HEK293 (cell line): ENCODE results near the gene IPCEF1.

Experiments
- CTCF ChIA-PET: fragments of 350-600 bp; formaldehyde crosslinking; extraction: SDS; loops from one replicate; lab custom pipeline; 2021; ENCODE audit warnings: antibody characterized with exemption; lab: Yijun Ruan, JAX
- POLR2A ChIA-PET: fragments of 300-600 bp; formaldehyde crosslinking; extraction: SDS; loops from one replicate; lab custom pipeline; 2020; ENCODE audit warnings: antibody characterized with exemption, inconsistent platforms; lab: Yijun Ruan, JAX
- H3K27ac ChIP-seq: fragments of 200-500 bp; sonication (Bioruptor generic); 2 replicates; pipeline ENCODE4 v1.5.1; 2014; ENCODE audit warnings: low read depth, low read length, control low read depth, inconsistent platforms; ENCODE audit errors: extremely low read depth
- H3K36me3 ChIP-seq, 2 experiments: fragments of 200-500 bp in 1 of 2; sonication (Bioruptor generic) in 1 of 2; 1 replicate in 1 of 2; 2 replicates in 1 of 2; pipeline ENCODE4 v1.5.1; 2014 to 2017; ENCODE audit warnings: inconsistent platforms in 2 of 2, low read length in 2 of 2; ENCODE audit not compliant: control insufficient read depth in 2 of 2, insufficient read depth in 1 of 2
- H3K4me1 ChIP-seq: fragments of 200-500 bp; sonication (Bioruptor generic); 2 replicates; pipeline ENCODE4 v1.5.1; 2014; ENCODE audit warnings: mild to moderate bottlenecking, low read length, inconsistent platforms; ENCODE audit not compliant: control insufficient read depth, insufficient read depth
- H3K4me3 ChIP-seq: 2 replicates; pipeline ENCODE4 v1.5.1; 2011; ENCODE audit warnings: low read depth, mild to moderate bottlenecking, control low read depth, low read length, moderate library complexity
- H3K9me3 ChIP-seq: fragments of 200-500 bp; sonication (Bioruptor generic); 2 replicates; pipeline ENCODE4 v1.5.1; 2014; ENCODE audit warnings: low read depth, low read length, inconsistent platforms; ENCODE audit not compliant: control insufficient read depth, insufficient read depth
- BCL11A ChIP-seq: fragments of 450-650 bp; formaldehyde crosslinking; IDR thresholded peaks from 2 replicates; pipeline ENCODE4 v1.5.1; 2016; ENCODE audit warnings: low read depth, missing biosample characterization, missing genetic modification characterization
- ELK4 ChIP-seq: IDR thresholded peaks from 2 replicates; pipeline ENCODE4 v1.6.1; 2011; ENCODE audit warnings: mild to moderate bottlenecking, low read depth, low read length, borderline replicate concordance
- GLIS1 ChIP-seq: fragments of 450-650 bp; formaldehyde crosslinking; IDR thresholded peaks from 2 replicates; pipeline ENCODE4 v1.5.1; 2016; ENCODE audit warnings: missing biosample characterization, missing genetic modification characterization
- HOXD13 ChIP-seq: sonication (generic); formaldehyde crosslinking; IDR thresholded peaks from 2 replicates; pipeline ENCODE4 v1.8.0; 2022; ENCODE audit warnings: missing genetic modification reagents, borderline replicate concordance
- IKZF3 ChIP-seq: fragments of 450-650 bp; IDR thresholded peaks from 2 replicates; pipeline ENCODE4 v1.5.0; 2018; ENCODE audit warnings: missing biosample characterization, mild to moderate bottlenecking, missing genetic modification characterization, moderate library complexity
- KLF1 ChIP-seq: fragments of 450-650 bp; formaldehyde crosslinking; IDR thresholded peaks from 2 replicates; pipeline ENCODE4 v1.5.1; 2016; ENCODE audit warnings: missing biosample characterization, missing genetic modification characterization
- KLF7 ChIP-seq: fragments of 450-650 bp; formaldehyde crosslinking; IDR thresholded peaks from 2 replicates; pipeline ENCODE4 v1.5.1; 2016; ENCODE audit warnings: missing biosample characterization, missing genetic modification characterization, borderline replicate concordance
- RBAK ChIP-seq: fragments of 450-650 bp; formaldehyde crosslinking; IDR thresholded peaks from 2 replicates; pipeline ENCODE4 v1.5.1; 2016; ENCODE audit warnings: missing biosample characterization, missing genetic modification characterization
- ZBTB21 ChIP-seq: fragments of 450-650 bp; formaldehyde crosslinking; IDR thresholded peaks from 2 replicates; pipeline ENCODE4 v1.5.1; 2017; ENCODE audit warnings: missing biosample characterization, missing genetic modification characterization
- ZBTB7A ChIP-seq: fragments of 450-650 bp; formaldehyde crosslinking; IDR thresholded peaks from 2 replicates; pipeline ENCODE4 v1.5.1; 2016; ENCODE audit warnings: low read depth, missing biosample characterization, missing genetic modification characterization
- ZFP3 ChIP-seq: fragments of 450-650 bp; formaldehyde crosslinking; IDR thresholded peaks from 2 replicates; pipeline ENCODE4 v1.5.1; 2016; ENCODE audit warnings: low read depth, missing biosample characterization, missing genetic modification characterization
- ZFP69B ChIP-seq: fragments of 450-650 bp; formaldehyde crosslinking; IDR thresholded peaks from 2 replicates; pipeline ENCODE4 v1.5.1; 2016; ENCODE audit warnings: missing biosample characterization, missing genetic modification characterization
- ZNF121 ChIP-seq: fragments of 450-650 bp; formaldehyde crosslinking; IDR thresholded peaks from 2 replicates; pipeline ENCODE4 v1.5.1; 2016; ENCODE audit warnings: missing biosample characterization, missing genetic modification characterization
- ZNF174 ChIP-seq: fragments of 450-650 bp; formaldehyde crosslinking; IDR thresholded peaks from 2 replicates; pipeline ENCODE4 v1.5.0; 2017; ENCODE audit warnings: missing biosample characterization, mild to moderate bottlenecking, missing genetic modification characterization
- ZNF19 ChIP-seq: fragments of 450-650 bp; formaldehyde crosslinking; IDR thresholded peaks from 2 replicates; pipeline ENCODE4; 2016; ENCODE audit warnings: missing biosample characterization, missing genetic modification characterization, low read depth
- ZNF214 ChIP-seq: fragments of 450-650 bp; formaldehyde crosslinking; IDR thresholded peaks from 2 replicates; pipeline ENCODE4 v1.5.1; 2017; ENCODE audit warnings: missing biosample characterization, mild to moderate bottlenecking, missing genetic modification characterization, borderline replicate concordance
- ZNF221 ChIP-seq: fragments of 450-650 bp; formaldehyde crosslinking; IDR thresholded peaks from 2 replicates; pipeline ENCODE4 v1.5.1; 2017; ENCODE audit warnings: missing biosample characterization, missing genetic modification characterization, borderline replicate concordance
- ZNF239 ChIP-seq: fragments of 450-650 bp; formaldehyde crosslinking; IDR thresholded peaks from 2 replicates; pipeline ENCODE4 v1.5.1; 2016; ENCODE audit warnings: missing biosample characterization, missing genetic modification characterization
- ZNF292 ChIP-seq: fragments of 450-650 bp; formaldehyde crosslinking; IDR thresholded peaks from 2 replicates; pipeline ENCODE4 v1.5.1; 2016; ENCODE audit warnings: low read depth, missing biosample characterization, missing genetic modification characterization, borderline replicate concordance
- ZNF37A ChIP-seq: fragments of 450-650 bp; IDR thresholded peaks from 2 replicates; pipeline ENCODE4 v1.5.1; 2018; ENCODE audit warnings: missing biosample characterization, missing genetic modification characterization
- ZNF404 ChIP-seq: fragments of 450-650 bp; formaldehyde crosslinking; IDR thresholded peaks from 2 replicates; pipeline ENCODE4 v1.5.1; 2017; ENCODE audit warnings: missing biosample characterization, missing genetic modification characterization
- ZNF501 ChIP-seq: fragments of 450-650 bp; formaldehyde crosslinking; IDR thresholded peaks from 2 replicates; pipeline ENCODE4 v1.5.1; 2016; ENCODE audit warnings: missing biosample characterization, missing genetic modification characterization
- ZNF510 ChIP-seq: fragments of 450-650 bp; formaldehyde crosslinking; IDR thresholded peaks from 2 replicates; pipeline ENCODE4 v1.5.1; 2018; ENCODE audit warnings: mild to moderate bottlenecking, missing genetic modification characterization, missing biosample characterization; ENCODE audit not compliant: insufficient replicate concordance
- ZNF555 ChIP-seq: fragments of 450-650 bp; formaldehyde crosslinking; conservative IDR thresholded peaks from 2 replicates; pipeline ENCODE4 v1.5.1; 2017; ENCODE audit warnings: missing biosample characterization, mild to moderate bottlenecking, missing genetic modification characterization, inconsistent platforms
- ZNF560 ChIP-seq: fragments of 450-650 bp; formaldehyde crosslinking; IDR thresholded peaks from 2 replicates; pipeline ENCODE4 v1.5.1; 2017; ENCODE audit warnings: missing biosample characterization, missing genetic modification characterization, borderline replicate concordance
- ZNF561 ChIP-seq: fragments of 450-650 bp; IDR thresholded peaks from 2 replicates; pipeline ENCODE4 v1.5.1; 2018; ENCODE audit warnings: missing biosample characterization, missing genetic modification characterization, borderline replicate concordance
- ZNF580 ChIP-seq: fragments of 450-650 bp; formaldehyde crosslinking; IDR thresholded peaks from 2 replicates; pipeline ENCODE4 v1.5.1; 2016; ENCODE audit warnings: missing biosample characterization, missing genetic modification characterization
- ZNF621 ChIP-seq: fragments of 450-650 bp; formaldehyde crosslinking; IDR thresholded peaks from 2 replicates; pipeline ENCODE4 v1.5.1; 2017; ENCODE audit warnings: missing biosample characterization, missing genetic modification characterization
- ZNF639 ChIP-seq: fragments of 450-650 bp; formaldehyde crosslinking; IDR thresholded peaks from 2 replicates; pipeline ENCODE4 v1.5.1; 2016; ENCODE audit warnings: missing biosample characterization, missing genetic modification characterization
- ZNF660 ChIP-seq: fragments of 450-650 bp; IDR thresholded peaks from 2 replicates; pipeline ENCODE4 v1.5.1; 2018; ENCODE audit warnings: missing biosample characterization, mild to moderate bottlenecking, missing genetic modification characterization
- ZNF701 ChIP-seq: fragments of 450-650 bp; formaldehyde crosslinking; IDR thresholded peaks from 2 replicates; pipeline ENCODE4 v1.5.1; 2016; ENCODE audit warnings: missing biosample characterization, missing genetic modification characterization
- ZNF776 ChIP-seq: fragments of 450-650 bp; formaldehyde crosslinking; IDR thresholded peaks from 2 replicates; pipeline ENCODE4 v1.5.0; 2017; ENCODE audit warnings: missing biosample characterization, missing genetic modification characterization, borderline replicate concordance
- ZNF791 ChIP-seq: fragments of 450-650 bp; formaldehyde crosslinking; IDR thresholded peaks from 2 replicates; pipeline ENCODE4 v1.5.1; 2016; ENCODE audit warnings: missing biosample characterization, missing genetic modification characterization
- ZXDB ChIP-seq: fragments of 450-650 bp; formaldehyde crosslinking; IDR thresholded peaks from 2 replicates; pipeline ENCODE4 v1.5.1; 2016; ENCODE audit warnings: missing biosample characterization, missing genetic modification characterization
- TF ChIP-seq, protein P1 (sequence below): fragments of 450-650 bp; formaldehyde crosslinking; IDR thresholded peaks from 2 replicates; pipeline ENCODE4 v1.5.1; 2016; ENCODE audit warnings: missing biosample characterization, missing genetic modification characterization

IPCEF1 gene

DNA sequence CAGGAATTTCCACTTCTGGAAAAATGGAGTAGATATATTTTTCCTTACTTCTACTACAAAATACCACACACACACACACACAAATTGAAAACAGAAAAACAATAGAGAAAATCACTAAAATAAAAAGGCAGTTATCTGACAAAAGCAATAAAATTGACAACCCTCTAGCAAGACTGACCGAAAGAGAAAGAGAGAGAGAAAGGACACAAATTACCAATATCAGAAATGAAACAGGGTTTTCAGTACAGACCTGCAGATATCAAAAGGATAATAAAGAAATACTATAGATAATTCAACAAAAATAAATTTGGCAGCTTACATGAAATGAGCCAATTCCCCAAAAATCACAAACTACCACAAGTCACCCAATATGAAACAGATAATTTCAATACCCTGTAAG lies 212.8 kb downstream of the IPCEF1 start:
- CTCF ChIA-PET = no interaction called here
- TF ChIP-seq ZNF580 (tag by site-specific recombination) (no peak), IKZF3 (tag by site-specific recombination) (no peak), ZNF555 (tag by site-specific recombination) (no peak), ZNF791 (tag by site-specific recombination) (no peak), ZNF701 (tag by site-specific recombination) (no peak), HOXD13 (no peak), ZNF121 (no peak), ZNF510 (no peak), BCL11A (tag by site-specific recombination) (no peak), ZNF660 (tag by site-specific recombination) (no peak), ZFP69B (no peak), ZNF404 (tag by site-specific recombination) (no peak), ZNF221 (no peak), ZNF239 (tag by site-specific recombination) (no peak), ZXDB (no peak), KLF1 (tag by site-specific recombination) (no peak), ZNF214 (tag by site-specific recombination) (no peak), ZNF560 (no peak), ZNF639 (tag by site-specific recombination) (no peak)
- TF ChIP-seq, protein P1, sequence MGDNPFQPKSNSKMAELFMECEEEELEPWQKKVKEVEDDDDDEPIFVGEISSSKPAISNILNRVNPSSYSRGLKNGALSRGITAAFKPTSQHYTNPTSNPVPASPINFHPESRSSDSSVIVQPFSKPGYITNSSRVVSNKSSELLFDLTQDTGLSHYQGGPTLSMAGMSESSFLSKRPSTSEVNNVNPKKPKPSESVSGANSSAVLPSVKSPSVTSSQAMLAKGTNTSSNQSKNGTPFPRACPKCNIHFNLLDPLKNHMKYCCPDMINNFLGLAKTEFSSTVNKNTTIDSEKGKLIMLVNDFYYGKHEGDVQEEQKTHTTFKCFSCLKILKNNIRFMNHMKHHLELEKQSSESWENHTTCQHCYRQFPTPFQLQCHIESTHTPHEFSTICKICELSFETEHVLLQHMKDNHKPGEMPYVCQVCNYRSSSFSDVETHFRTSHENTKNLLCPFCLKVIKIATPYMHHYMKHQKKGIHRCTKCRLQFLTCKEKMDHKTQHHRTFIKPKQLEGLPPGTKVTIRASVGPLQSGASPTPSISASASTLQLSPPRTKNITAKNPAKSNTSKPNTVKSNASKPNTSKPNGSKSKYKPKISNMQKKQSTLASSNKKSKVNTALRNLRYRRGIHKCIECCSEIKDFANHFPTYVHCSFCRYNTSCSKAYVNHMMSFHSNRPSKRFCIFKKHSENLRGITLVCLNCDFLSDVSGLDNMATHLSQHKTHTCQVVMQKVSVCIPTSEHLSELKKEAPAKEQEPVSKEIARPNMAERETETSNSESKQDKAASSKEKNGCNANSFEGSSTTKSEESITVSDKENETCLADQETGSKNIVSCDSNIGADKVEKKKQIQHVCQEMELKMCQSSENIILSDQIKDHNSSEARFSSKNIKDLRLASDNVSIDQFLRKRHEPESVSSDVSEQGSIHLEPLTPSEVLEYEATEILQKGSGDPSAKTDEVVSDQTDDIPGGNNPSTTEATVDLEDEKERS = no peak
- H3K36me3 ChIP-seq = no peaks in the 10 kb centered on the region
- no peak overlapping the region for H3K27ac ChIP-seq
- no peaks in the 10 kb centered on the region for H3K9me3 ChIP-seq
- H3K4me1 ChIP-seq = no peaks in the 10 kb centered on the region
- no peak overlapping the region for H3K4me3 ChIP-seq
- POLR2A ChIA-PET = no interaction called here

- Histone ChIP-seq H3K27ac (no peak overlapping the region), H3K4me1 (no peaks in the 10 kb centered on the region), H3K36me3 (no peaks in the 10 kb centered on the region), H3K9me3 (no peaks in the 10 kb centered on the region), H3K4me3 (no peak overlapping the region)
- ChIA-PET POLR2A (no interaction called here), CTCF (interaction anchor here (0.6 kb wide), 1 partner anchor 56 kb away, joined by 3 read pairs; no protein-coding TSS in a partner anchor)
- TF ChIP-seq RBAK (tag by site-specific recombination) (no peak), ZNF37A (tag by site-specific recombination) (no peak), ZNF621 (tag by site-specific recombination) (no peak), ZNF239 (tag by site-specific recombination) (no peak), ZNF561 (tag by site-specific recombination) (no peak), ZNF292 (tag by site-specific recombination) (no peak), ZNF501 (no peak), GLIS1 (no peak), KLF7 (tag by site-specific recombination) (no peak), ZNF19 (tag by site-specific recombination) (no peak), ZNF174 (tag by site-specific recombination) (no peak), ZFP3 (tag by site-specific recombination) (no peak), ELK4 (no peak), ZBTB7A (tag by site-specific recombination) (no peak), ZNF776 (tag by site-specific recombination) (no peak), ZBTB21 (no peak)
Observed at GRCh38 chr6:154140743-154141142, 215.9 kb downstream of the IPCEF1 start.
